H9 (cell line): ENCODE measurements around the gene FKBP10. TPM values are rescaled to one million over a fixed set of nuclear protein-coding genes. Genes with fewer than 3 reads are reported as not detected.
"Not testable (repeated sequence)": the region's sequence is repeated elsewhere in the genome, so short reads cannot be mapped to it uniquely, and the experiment has no call there.

Experiments
- DNase-seq: peaks from one replicate; pipeline ENCODE4 v3.0.0-alpha.2; 2017
- H2AFZ ChIP-seq: one replicate; pipeline ENCODE4 v1.6.1; 2013; ENCODE audit warnings: mild to moderate bottlenecking, low read length, control low read depth, moderate library complexity
- H2AK5ac ChIP-seq: 2 replicates; pipeline ENCODE4 v1.6.1; 2013; ENCODE audit warnings: low read length, control low read depth, mixed read lengths; ENCODE audit not compliant: insufficient read length
- H2BK120ac ChIP-seq: one replicate; pipeline ENCODE4 v1.6.1; 2013; ENCODE audit warnings: low read depth, mild to moderate bottlenecking, low read length, control low read depth, inconsistent platforms; ENCODE audit not compliant: poor library complexity, severe bottlenecking
- H2BK12ac ChIP-seq: 2 replicates; pipeline ENCODE4 v1.6.1; 2013; ENCODE audit warnings: low read length, control low read depth, mixed read lengths, low read depth; ENCODE audit not compliant: insufficient read length
- H2BK15ac ChIP-seq: 2 replicates; pipeline ENCODE4 v1.6.1; 2013; ENCODE audit warnings: low read depth, low read length, control low read depth
- H2BK20ac ChIP-seq: one replicate; pipeline ENCODE4 v1.6.1; 2013; ENCODE audit warnings: low read depth, mild to moderate bottlenecking, low read length, control low read depth, inconsistent platforms; ENCODE audit not compliant: poor library complexity, severe bottlenecking
- H2BK5ac ChIP-seq: 2 replicates; pipeline ENCODE4 v1.6.1; 2013; ENCODE audit warnings: low read length, control low read depth, mixed read lengths; ENCODE audit not compliant: insufficient read length
- H3K14ac ChIP-seq: 2 replicates; pipeline ENCODE4 v1.6.1; 2013; ENCODE audit warnings: low read length, control low read depth; ENCODE audit not compliant: insufficient read depth
- H3K18ac ChIP-seq: 2 replicates; pipeline ENCODE4 v1.6.1; 2013; ENCODE audit warnings: low read depth, mild to moderate bottlenecking, mixed read lengths, low read length, control low read depth; ENCODE audit not compliant: insufficient read length
- H3K23ac ChIP-seq: 2 replicates; pipeline ENCODE4 v1.6.1; 2013; ENCODE audit warnings: low read length, control low read depth, mixed read lengths, low read depth; ENCODE audit not compliant: insufficient read length
- H3K23me2 ChIP-seq: 2 replicates; pipeline ENCODE4 v1.6.1; 2013; ENCODE audit warnings: low read depth, mild to moderate bottlenecking, mixed read lengths, low read length, control low read depth; ENCODE audit not compliant: insufficient read length, poor library complexity, severe bottlenecking
- H3K27ac ChIP-seq: 2 replicates; pipeline ENCODE4 v1.5.1; 2013; ENCODE audit warnings: low read length, control low read depth, mixed read lengths, low read depth; ENCODE audit not compliant: insufficient read length
- H3K27me3 ChIP-seq: 2 replicates; pipeline ENCODE4 v1.6.1; 2013; ENCODE audit warnings: low read length, control low read depth, inconsistent platforms; ENCODE audit not compliant: insufficient read depth
- H3K4ac ChIP-seq: 2 replicates; pipeline ENCODE4 v1.6.1; 2013; ENCODE audit warnings: low read depth, mild to moderate bottlenecking, control low read depth, inconsistent platforms, low read length, moderate library complexity
- H3K4me1 ChIP-seq: 2 replicates; pipeline ENCODE4 v1.6.1; 2013; ENCODE audit warnings: low read length, control low read depth, inconsistent platforms; ENCODE audit not compliant: insufficient read depth
- H3K4me2 ChIP-seq: 2 replicates; pipeline ENCODE4 v1.6.1; 2013; ENCODE audit warnings: low read length, control low read depth, mixed read lengths; ENCODE audit not compliant: insufficient read length, insufficient read depth
- H3K56ac ChIP-seq: 2 replicates; pipeline ENCODE4 v1.6.1; 2013; ENCODE audit warnings: low read depth, mild to moderate bottlenecking, mixed read lengths, low read length, control low read depth; ENCODE audit not compliant: insufficient read length
- H3K79me1 ChIP-seq: 2 replicates; pipeline ENCODE4 v1.6.1; 2013; ENCODE audit warnings: low read depth, mild to moderate bottlenecking, moderate library complexity, low read length, control low read depth, inconsistent platforms; ENCODE audit not compliant: insufficient read depth, poor library complexity, severe bottlenecking
- H3K79me2 ChIP-seq: 2 replicates; pipeline ENCODE4 v1.6.1; 2013; ENCODE audit warnings: low read length, control low read depth, inconsistent platforms; ENCODE audit not compliant: insufficient read depth
- H3K9ac ChIP-seq: 2 replicates; pipeline ENCODE4 v1.6.1; 2013; ENCODE audit warnings: low read length, control low read depth, mixed read lengths; ENCODE audit not compliant: insufficient read length; ENCODE audit errors: extremely low read depth
- H3K9me3 ChIP-seq: one replicate; pipeline ENCODE4 v1.6.1; 2013; ENCODE audit warnings: low read depth, low read length, inconsistent platforms; ENCODE audit not compliant: control insufficient read depth
- H3T11ph ChIP-seq: one replicate; pipeline ENCODE4 v1.6.1; 2013; ENCODE audit warnings: mild to moderate bottlenecking, low read length, control low read depth, inconsistent platforms
- H4K20me1 ChIP-seq: one replicate; pipeline ENCODE4 v1.6.1; 2013; ENCODE audit not compliant: control insufficient read depth, insufficient read length, insufficient read depth
- H4K5ac ChIP-seq: 2 replicates; pipeline ENCODE4 v1.6.1; 2013; ENCODE audit warnings: low read depth, mild to moderate bottlenecking, mixed read lengths, low read length, control low read depth; ENCODE audit not compliant: insufficient read length
- H4K8ac ChIP-seq: replicated peaks from 2 replicates; pipeline ENCODE4 v1.6.1; 2013; ENCODE audit warnings: low read length, control low read depth, mixed read lengths, low read depth; ENCODE audit not compliant: insufficient read length
- H4K91ac ChIP-seq: 2 replicates; pipeline ENCODE4 v1.6.1; 2013; ENCODE audit warnings: low read depth, mild to moderate bottlenecking, moderate library complexity, mixed read lengths, low read length, control low read depth; ENCODE audit not compliant: insufficient read length
- H3K27ac Mint-ChIP-seq, 3 experiments: 2 replicates in 2 of 3; 3 replicates in 1 of 3; pipeline ENCODE4 v1.8.0; 2020 to 2021; ENCODE audit warnings: mixed read lengths in 3 of 3, mild to moderate bottlenecking in 1 of 3, moderate library complexity in 1 of 3
- H3K27me3 Mint-ChIP-seq: 2 replicates; pipeline ENCODE4 v1.8.0; 2021; ENCODE audit warnings: low read depth, mild to moderate bottlenecking, moderate library complexity, mixed read lengths
- H3K36me3 Mint-ChIP-seq, 3 experiments: 2 replicates in 2 of 3; 3 replicates in 1 of 3; pipeline ENCODE4 v1.8.0; 2020 to 2021; ENCODE audit warnings: low read depth in 3 of 3, mixed read lengths in 3 of 3; ENCODE audit not compliant: insufficient read depth in 1 of 3
- H3K4me1 Mint-ChIP-seq, 2 experiments: 2 replicates each; pipeline ENCODE4 v1.8.0; 2020; ENCODE audit warnings: mixed read lengths in 2 of 2
- H3K4me3 Mint-ChIP-seq, 2 experiments: 2 replicates in 1 of 2; 3 replicates in 1 of 2; pipeline ENCODE4 v1.8.0; 2020 to 2021; ENCODE audit warnings: mild to moderate bottlenecking in 2 of 2, mixed read lengths in 2 of 2, moderate library complexity in 1 of 2
- H3K9me3 Mint-ChIP-seq, 2 experiments: 2 replicates in 1 of 2; 3 replicates in 1 of 2; pipeline ENCODE4 v1.8.0; 2020; ENCODE audit warnings: mild to moderate bottlenecking in 2 of 2, mixed read lengths in 2 of 2, moderate library complexity in 1 of 2
- CTCF ChIP-seq: fragments of 200-600 bp; sonication (generic); conservative IDR thresholded peaks from 3 replicates; pipeline ENCODE4 v1.8.0; 2021; ENCODE audit warnings: antibody characterized with exemption, mild to moderate bottlenecking
- WGBS: extraction: QIAGEN DNeasy Blood & Tissue Kit; methylation state at CpG from one replicate; pipeline ENCODE4 v1.1.7; 2013; ENCODE audit warnings: missing lambda C conversion rate, low lambda C conversion rate, mixed read lengths; ENCODE audit not compliant: insufficient read length; ENCODE audit errors: extremely low coverage; 5-methylcytosine and 5-hydroxymethylcytosine counted together
- total RNA-seq: library from RNA; stranded (reverse); gene quantifications from 2 replicates; pipeline ENCODE4 v1.2.1, GENCODE V29; 2021

Gene FKBP10
- total RNA-seq, 1 experiment from 2014 or later: 166 TPM

- H3K79me2 ChIP-seq: no peaks in the 10 kb centered on the region; the same call in 1 of the 2 replicates
- Mint-ChIP-seq H3K36me3 (peaks cover 6 to 17% (median 14%) of the 10 kb centered on the region in 3 experiments; a peak in 6 of 7 replicates), H3K9me3 (no peaks in the 10 kb centered on the region), H3K4me1 (peaks cover 53 to 61% of the 10 kb centered on the region in 2 experiments), H3K27me3 (no peaks in the 10 kb centered on the region), H3K27ac (peak overlapping the region; percentile 68 to 96 (median 95); a peak in 6 of 7 replicates), H3K4me3 (peak overlapping the region; percentile 34 to 53; a peak in 3 of 5 replicates)
- no peak overlapping the region for H4K8ac ChIP-seq
- H3K4me2 ChIP-seq: no peak overlapping the region
- H3T11ph ChIP-seq: no peak overlapping the region
- H2BK20ac ChIP-seq: no peak overlapping the region
- H2AFZ ChIP-seq: no peak overlapping the region
- H2BK120ac ChIP-seq: no peak overlapping the region
- H4K5ac ChIP-seq: no peak overlapping the region
- no peaks in the 10 kb centered on the region for H4K20me1 ChIP-seq
- no peak overlapping the region for H3K4ac ChIP-seq
- no peak overlapping the region for H3K9ac ChIP-seq
- no peak overlapping the region for H2BK5ac ChIP-seq
- H3K14ac ChIP-seq: peak overlapping the region; percentile 38; the same call in 1 of the 2 replicates
- peak; percentile 81 for DNase-seq
- H3K27me3 ChIP-seq: no peaks in the 10 kb centered on the region
- TF ChIP-seq CTCF: no peak
- H3K4me1 ChIP-seq: peaks cover 7% of the 10 kb centered on the region; the same call in 1 of the 2 replicates
- H3K27ac ChIP-seq: no peak overlapping the region
- no peaks in the 10 kb centered on the region for H3K23me2 ChIP-seq
- no peak overlapping the region for H2BK12ac ChIP-seq
- H2AK5ac ChIP-seq: no peak overlapping the region
- no peaks in the 10 kb centered on the region for H3K9me3 ChIP-seq
- no peak overlapping the region for H3K23ac ChIP-seq
- no peaks in the 10 kb centered on the region for H3K79me1 ChIP-seq
- WGBS: no CpG with 5 or more reads among the region's 12 CpGs
- no peak overlapping the region for H4K91ac ChIP-seq
- H3K56ac ChIP-seq: no peak overlapping the region
- no peak overlapping the region for H2BK15ac ChIP-seq
- H3K18ac ChIP-seq: no peak overlapping the region
Observed at GRCh38 chr17:41775394-41776226, 37.2 kb upstream of the FKBP10 start.

GRCh38 chr17:41776262-41776900 is 36.4 kb upstream of the FKBP10 start:
- H3K23ac ChIP-seq, H4K8ac ChIP-seq, H3K79me2 ChIP-seq, H2BK120ac ChIP-seq, H3K9me3 Mint-ChIP-seq, H3K4ac ChIP-seq, H3K23me2 ChIP-seq, H3K56ac ChIP-seq, H3K9ac ChIP-seq, H3K18ac ChIP-seq, H3K27me3 ChIP-seq, H3K4me1 ChIP-seq, H3K27me3 Mint-ChIP-seq, H2BK12ac ChIP-seq, H3K27ac ChIP-seq, H3K9me3 ChIP-seq, H4K91ac ChIP-seq, H3K4me2 ChIP-seq, H4K20me1 ChIP-seq, H2AFZ ChIP-seq, H2BK5ac ChIP-seq, H3K79me1 ChIP-seq, H2BK15ac ChIP-seq, H2AK5ac ChIP-seq, H2BK20ac ChIP-seq, H3T11ph ChIP-seq, H4K5ac ChIP-seq: not testable (repeated sequence)
- no CpG with 5 or more reads among the region's 14 CpGs for WGBS
- peak; percentile 66 for DNase-seq
- H3K36me3 Mint-ChIP-seq: peaks cover 4 to 16% (median 10%) of the 10 kb centered on the region in 3 experiments
- peak overlapping the region in 1 of 2 experiments; percentile 29; a peak in 1 of 5 replicates for H3K4me3 Mint-ChIP-seq
- H3K4me1 Mint-ChIP-seq: peaks cover 53 to 63% of the 10 kb centered on the region in 2 experiments
- H3K14ac ChIP-seq: peak overlapping the region; percentile 38; the same call in 1 of the 2 replicates
- peak overlapping the region; percentile 21 to 96 (median 95); a peak in 6 of 7 replicates for H3K27ac Mint-ChIP-seq
